ENCODE results near the gene ATL3.

The ATL3 gene, protein sequence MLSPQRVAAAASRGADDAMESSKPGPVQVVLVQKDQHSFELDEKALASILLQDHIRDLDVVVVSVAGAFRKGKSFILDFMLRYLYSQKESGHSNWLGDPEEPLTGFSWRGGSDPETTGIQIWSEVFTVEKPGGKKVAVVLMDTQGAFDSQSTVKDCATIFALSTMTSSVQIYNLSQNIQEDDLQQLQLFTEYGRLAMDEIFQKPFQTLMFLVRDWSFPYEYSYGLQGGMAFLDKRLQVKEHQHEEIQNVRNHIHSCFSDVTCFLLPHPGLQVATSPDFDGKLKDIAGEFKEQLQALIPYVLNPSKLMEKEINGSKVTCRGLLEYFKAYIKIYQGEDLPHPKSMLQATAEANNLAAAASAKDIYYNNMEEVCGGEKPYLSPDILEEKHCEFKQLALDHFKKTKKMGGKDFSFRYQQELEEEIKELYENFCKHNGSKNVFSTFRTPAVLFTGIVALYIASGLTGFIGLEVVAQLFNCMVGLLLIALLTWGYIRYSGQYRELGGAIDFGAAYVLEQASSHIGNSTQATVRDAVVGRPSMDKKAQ

DNA sequence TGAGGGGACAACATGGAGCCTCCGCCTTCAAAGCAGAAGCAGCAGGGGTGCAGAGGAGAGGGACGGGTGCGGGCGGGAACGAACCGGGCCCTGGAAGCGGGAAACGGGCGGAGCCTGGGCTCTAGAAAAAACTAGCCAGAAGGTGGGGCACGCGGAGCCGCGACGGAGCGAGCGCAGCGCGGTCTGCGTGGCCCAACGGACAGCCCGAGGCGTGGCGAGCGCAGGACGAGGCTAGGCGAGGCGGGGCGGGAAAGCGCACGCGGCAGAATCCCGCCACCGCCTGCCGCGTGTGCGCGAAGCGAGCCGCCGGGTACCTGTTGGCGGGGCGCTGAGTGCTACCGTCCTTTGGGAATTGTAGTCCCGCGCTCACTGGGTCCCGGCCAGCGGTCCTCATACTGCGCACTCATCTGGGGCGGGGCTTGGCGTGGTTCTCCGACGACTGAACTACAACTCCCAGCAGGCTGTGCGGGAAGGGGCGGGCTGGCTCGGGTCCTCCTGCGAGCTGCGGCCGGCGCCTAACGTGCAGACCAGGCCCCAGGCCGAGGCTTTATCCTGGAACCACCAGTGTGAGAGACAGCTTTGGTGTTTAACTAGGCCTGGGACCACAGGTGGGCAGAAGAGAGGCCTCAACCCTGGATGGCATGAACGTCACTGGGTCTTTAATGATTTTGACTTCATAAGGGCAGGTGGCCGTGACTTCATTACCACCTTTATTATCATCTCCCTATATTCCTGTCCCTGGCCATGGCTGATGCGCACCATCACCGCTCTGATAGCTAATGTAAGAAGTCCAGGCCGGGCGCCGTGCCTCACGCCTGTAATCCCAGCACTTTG, at the start of gene ATL3:
Gene ATL3 (minus strand): TSS at position 55 of the 834 bp plus-strand sequence. CDS start 41 bp downstream, at position 14.
- CTCF ChIA-PET: interaction anchor here (0.6 to 1.4 kb wide), 6 partner anchors 8 to 189 kb away, joined by 3 to 6 read pairs (median 3); no protein-coding TSS in a partner anchor
- no peak for TF ChIP-seq CTCF (conservative IDR thresholded peaks at IDR 0.05; ENCODE audit: low read depth)
- DNase-seq (ENCODE audit: low spot score): peak; percentile 94
- POLR2A ChIA-PET (ENCODE audit: low non-redundant PET): no interaction called here
- H3K27ac ChIP-seq: peak within 1 kb of the TSS; percentile 98

GRCh38 chr11:63720611-63721010, 49.4 kb upstream of the ATL3 start:
- no peak for DNase-seq (ENCODE audit: low spot score)
- ChIA-PET POLR2A (ENCODE audit: low non-redundant PET) (no interaction called here), CTCF (no interaction called here)
- H3K27ac ChIP-seq: no peak overlapping the region
- no peak for TF ChIP-seq CTCF (conservative IDR thresholded peaks at IDR 0.05; ENCODE audit: low read depth)

DNA sequence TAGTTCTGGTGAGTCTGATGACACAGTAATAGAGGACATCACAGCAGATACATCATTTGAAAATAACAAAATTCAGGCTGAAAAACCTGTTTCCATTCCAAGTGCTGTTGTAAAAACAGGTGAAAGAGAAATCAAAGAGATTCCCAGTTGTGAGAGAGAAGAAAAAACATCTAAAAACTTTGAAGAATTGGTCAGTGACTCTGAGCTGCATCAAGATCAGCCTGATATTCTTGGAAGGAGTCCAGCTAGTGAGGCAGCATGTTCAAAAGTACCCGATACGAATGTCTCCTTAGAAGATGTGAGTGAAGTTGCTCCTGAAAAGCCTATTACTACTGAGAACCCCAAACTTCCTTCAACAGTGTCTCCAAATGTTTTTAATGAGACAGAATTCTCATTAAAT, 48.8 kb upstream of the ATL3 start:
- no peak for DNase-seq (ENCODE audit: low spot score)
- ChIA-PET POLR2A (ENCODE audit: low non-redundant PET) (no interaction called here), CTCF (no interaction called here)
- H3K27ac ChIP-seq: no peak overlapping the region
- TF ChIP-seq CTCF (conservative IDR thresholded peaks at IDR 0.05; ENCODE audit: low read depth): no peak

DNA sequence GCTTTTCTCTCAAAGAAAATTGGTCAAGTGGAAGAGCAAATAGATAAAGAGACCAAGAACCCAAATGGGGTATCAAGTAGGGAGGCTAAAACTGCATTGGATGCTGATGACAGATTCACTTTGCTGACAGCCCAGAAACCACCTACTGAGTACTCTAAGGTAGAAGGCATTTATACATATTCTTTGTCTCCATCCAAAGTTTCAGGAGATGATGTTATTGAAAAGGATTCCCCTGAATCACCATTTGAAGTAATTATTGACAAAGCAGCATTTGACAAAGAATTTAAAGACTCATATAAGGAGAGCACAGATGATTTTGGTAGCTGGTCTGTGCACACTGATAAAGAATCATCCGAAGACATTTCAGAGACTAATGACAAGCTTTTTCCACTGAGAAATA, 47.8 kb upstream of the ATL3 start:
- DNase-seq (ENCODE audit: low spot score): no peak
- POLR2A ChIA-PET (ENCODE audit: low non-redundant PET): no interaction called here
- CTCF ChIA-PET: no interaction called here
- H3K27ac ChIP-seq: no peak overlapping the region
- TF ChIP-seq CTCF (conservative IDR thresholded peaks at IDR 0.05; ENCODE audit: low read depth): no peak

DNA sequence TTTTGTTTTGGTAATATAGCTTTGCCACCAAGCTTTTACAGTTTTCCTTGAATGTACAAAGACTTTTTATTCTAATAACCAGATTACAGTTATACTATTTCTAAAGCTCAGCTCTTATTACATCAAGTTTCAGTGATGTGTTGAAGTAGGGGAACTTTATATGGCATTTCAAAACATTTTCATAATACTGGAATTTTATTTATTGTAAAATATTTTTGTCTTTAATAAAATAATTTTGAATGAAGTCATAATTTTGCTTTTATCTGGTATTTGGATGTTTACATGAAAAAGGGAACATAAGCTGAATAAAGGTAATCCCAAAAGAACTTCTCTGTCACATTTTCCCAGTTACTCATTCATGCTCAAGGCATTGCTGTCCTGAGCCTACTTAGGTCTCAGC, 44.9 kb upstream of the ATL3 start:
- TF ChIP-seq CTCF (conservative IDR thresholded peaks at IDR 0.05; ENCODE audit: low read depth): no peak
- no peak overlapping the region for H3K27ac ChIP-seq
- DNase-seq (ENCODE audit: low spot score): no peak
- POLR2A ChIA-PET (ENCODE audit: low non-redundant PET): interaction anchor here (0.5 kb wide), 1 partner anchor 35 kb away, joined by 3 read pairs; the partner anchor contains the start of gene RTN3
- CTCF ChIA-PET: no interaction called here

GRCh38 chr11:63713766-63714165, 42.6 kb upstream of the ATL3 start:
- ChIA-PET POLR2A (ENCODE audit: low non-redundant PET) (no interaction called here), CTCF (interaction anchor here (0.7 kb wide), 2 partner anchors 10 to 71 kb away, joined by 3 read pairs; no protein-coding TSS in a partner anchor)
- H3K27ac ChIP-seq: no peak overlapping the region
- no peak for TF ChIP-seq CTCF (conservative IDR thresholded peaks at IDR 0.05; ENCODE audit: low read depth)
- no peak for DNase-seq (ENCODE audit: low spot score)
